ENCODE measurements around the gene STARD3NL.
A peak's percentile ranks its signal among the peaks of the same experiment; 100 is the strongest.
"Not testable (repeated sequence)": the region's sequence is repeated elsewhere in the genome, so short reads cannot be mapped to it uniquely, and the experiment has no call there.

STARD3NL gene

DNA sequence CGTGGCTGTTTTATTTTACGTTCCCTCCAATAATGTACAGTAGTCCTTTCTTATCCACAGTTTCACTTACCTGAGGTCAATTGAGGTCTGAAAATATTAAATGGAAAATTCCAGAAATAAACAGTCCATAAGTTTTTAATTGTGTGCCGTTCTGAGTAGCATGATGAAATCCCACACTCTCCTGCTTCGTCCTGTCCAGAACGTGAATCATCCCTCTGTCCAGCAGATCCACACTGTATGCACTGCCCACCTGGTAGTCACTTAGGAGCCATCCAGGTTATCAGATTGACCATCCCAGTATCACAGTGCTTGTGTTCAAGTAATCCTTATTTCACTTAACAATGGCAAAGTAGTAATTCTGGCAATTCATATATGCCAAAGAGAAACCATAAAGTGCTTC is 46.3 kb downstream of the STARD3NL start:
- no peak for DNase-seq

DNA sequence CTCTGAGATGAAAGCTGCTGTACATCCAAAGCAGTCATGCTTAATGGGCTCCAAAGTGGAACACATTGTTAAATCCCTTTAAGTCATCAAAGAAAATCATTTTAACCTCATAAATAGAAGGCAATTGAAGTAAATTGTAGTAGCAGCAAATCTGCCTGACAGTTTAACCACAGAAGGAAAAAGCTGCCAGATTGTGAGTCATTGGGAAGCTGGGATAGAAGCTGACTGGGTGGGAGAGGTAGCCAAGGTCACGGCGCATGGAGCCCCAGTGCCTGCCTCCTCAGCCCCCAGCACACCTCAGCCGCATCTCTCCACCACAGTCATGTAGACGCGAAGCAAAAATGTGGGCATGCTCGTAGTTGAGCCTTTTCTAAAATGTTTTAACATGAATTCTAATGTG is 51.3 kb downstream of the STARD3NL start:
- no peak for DNase-seq

DNA sequence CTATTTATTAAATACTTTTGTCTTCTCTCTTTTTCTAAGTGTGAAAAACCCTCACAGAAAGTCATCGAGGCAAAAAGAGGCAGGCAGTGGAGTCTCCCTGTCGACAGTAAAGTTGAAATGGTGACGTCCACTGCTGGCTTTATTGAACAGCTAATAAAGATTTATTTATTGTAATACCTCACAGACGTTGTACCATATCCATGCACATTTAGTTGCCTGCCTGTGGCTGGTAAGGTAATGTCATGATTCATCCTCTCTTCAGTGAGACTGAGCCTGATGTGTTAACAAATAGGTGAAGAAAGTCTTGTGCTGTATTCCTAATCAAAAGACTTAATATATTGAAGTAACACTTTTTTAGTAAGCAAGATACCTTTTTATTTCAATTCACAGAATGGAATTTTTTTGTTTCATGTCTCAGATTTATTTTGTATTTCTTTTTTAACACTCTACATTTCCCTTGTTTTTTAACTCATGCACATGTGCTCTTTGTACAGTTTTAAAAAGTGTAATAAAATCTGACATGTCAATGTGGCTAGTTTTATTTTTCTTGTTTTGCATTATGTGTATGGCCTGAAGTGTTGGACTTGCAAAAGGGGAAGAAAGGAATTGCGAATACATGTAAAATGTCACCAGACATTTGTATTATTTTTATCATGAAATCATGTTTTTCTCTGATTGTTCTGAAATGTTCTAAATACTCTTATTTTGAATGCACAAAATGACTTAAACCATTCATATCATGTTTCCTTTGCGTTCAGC is 52.0 kb downstream of the STARD3NL start:
- DNase-seq, result no peak

DNA sequence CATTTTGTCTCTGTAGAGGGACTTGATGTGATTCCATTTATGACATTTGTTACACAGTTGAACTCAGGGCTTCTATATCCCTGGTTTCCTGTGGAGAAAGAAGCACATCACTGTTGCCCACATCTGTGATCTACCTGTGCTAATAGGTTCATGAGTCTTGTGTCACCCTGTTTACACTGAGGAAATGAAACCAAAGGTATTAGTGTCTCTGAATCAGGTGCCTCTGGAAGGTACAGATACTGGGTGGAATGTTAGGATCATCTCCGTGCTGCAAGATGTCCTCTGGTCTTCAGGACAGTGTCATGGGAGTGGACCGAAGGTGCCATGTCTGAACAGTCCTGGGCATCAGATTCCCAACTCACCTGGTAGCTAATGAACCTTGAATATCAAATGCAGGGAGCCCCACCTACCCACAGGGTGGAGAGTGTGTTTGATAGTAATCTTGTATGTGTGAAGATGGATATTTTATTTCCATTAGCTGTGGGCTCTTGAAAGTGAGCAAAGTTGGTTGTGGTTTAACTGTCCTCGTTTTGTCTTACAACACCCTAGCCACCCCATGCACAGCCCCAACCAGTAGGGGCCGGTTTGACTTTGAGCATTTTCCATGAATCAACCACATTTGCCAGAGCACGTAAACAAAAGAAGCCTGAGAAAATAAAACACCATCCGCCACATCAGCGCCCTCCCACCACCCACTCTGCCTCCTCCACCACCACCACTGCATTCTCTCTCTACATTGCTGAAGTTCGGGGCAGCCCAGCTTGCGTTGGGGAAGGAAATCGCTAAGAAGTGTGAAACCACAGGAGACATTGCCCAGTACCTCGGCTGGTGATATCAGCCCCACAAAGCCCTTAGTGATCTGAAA is 54.7 kb downstream of the STARD3NL start:
- peak; percentile 66 for DNase-seq

DNA sequence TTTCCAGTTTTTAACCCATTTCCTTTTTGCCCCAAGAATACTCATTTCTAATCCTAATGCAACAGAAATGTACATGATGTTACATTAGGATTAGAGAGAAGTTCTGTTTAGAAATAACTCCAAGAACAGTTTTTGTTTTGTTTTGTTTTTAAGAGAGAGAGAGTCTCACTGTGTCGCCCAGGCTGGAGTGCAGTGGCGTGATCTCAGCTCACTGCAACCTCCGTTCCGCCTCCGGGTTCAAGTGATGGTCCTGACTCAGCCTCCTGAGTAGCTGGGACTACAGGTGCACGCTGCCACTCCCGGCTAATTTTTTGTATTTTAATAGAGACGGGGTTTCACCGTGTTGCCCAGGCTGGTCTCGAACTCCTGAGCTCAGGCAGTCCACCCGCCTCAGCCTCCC is 56.7 kb downstream of the STARD3NL start:
- not testable (repeated sequence) for DNase-seq

DNA sequence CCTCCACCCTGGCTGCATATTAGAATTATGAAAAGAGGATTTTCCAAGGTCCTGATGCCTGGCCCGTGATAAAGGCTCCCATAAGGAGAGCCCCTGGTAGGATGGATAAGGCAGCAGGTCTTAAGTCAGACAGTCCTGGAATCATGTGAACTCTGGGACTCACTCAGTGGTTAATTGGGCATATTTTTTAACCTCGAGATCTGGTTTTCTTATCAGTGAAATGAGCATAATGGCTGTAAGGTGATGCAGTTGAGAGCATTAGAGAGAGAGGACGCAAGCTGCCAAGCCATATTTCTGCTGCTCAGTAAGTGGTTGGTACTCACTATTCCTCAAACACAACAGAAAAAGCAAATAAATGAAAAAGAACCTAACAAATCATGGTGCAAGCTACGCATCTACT is 57.6 kb downstream of the STARD3NL start:
- no peak for DNase-seq

DNA sequence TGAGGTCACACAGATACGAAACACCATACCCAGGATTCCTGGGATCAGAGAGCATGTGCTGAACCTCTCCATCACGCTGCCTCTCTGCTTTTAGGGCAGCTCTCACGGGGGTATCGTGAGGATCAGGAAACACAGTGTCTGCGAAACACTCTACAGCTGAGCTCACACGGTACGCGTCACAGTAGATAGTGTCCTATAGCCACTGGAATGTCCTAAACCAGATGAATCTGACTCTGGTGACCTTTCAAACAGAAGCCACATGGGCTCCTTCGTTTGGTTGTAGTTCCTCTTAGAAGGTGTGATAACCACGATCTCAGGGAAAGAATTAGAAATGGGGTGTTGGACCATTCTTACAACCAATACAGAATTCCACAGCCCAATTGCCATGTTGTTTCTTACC is 61.1 kb downstream of the STARD3NL start:
- not testable (repeated sequence) for DNase-seq

DNA sequence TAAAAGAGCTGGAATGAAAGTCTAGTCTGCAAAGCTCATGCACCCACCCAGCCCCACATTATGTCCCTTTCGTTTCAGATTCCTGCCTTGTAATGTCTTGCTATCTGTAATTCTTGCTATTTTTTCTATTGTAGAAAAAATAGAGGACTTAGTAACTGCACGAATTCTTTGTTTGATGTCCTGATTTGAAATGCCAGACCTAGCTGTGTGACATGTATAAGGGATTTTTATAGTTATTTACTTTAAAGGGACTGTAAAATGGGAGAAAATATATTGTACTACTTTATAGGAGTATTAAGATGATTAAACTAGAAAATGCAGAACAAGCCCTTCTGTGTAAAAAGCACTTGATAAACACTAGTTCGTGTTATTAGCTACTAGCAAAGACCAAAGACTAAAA is 63.0 kb downstream of the STARD3NL start:
- no peak for DNase-seq

DNA sequence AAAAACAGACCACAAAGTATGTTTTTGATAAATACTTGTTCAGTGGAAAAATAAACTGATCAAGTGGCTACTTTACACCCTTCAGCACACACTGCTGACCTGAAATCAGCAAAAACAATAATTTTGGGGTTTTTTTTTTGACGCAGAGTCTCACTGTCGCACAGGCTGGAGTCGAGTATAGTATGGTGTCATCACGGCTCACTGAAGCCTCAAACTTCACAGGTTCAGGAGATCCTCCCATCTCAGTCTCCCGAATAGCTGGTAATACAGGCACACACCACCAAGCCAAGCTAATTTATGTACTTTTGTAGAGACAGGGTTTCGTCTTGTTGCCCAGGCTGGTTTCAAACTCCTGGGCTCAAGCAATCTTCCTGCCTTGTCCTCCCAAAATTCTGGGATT is 64.8 kb downstream of the STARD3NL start:
- DNase-seq, result no peak

DNA sequence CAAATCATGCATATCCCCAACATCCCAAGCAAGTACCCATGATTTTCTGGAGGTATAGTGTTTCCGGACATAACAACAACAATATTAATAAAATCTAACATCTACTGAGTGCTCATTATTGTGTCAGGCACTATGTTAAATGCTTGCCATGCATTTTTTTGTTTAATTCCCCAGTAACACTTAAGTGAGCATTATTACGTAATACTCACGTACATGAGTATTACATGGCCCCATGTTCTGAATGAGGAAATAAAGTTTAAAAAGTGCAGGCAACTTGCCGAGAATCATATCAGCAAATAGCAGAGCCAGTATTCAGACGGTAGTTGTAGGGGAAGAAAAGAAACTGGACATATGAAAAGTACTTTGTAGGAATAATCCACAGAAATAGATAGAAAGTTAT is 65.3 kb downstream of the STARD3NL start:
- DNase-seq, result not testable (repeated sequence)

DNA sequence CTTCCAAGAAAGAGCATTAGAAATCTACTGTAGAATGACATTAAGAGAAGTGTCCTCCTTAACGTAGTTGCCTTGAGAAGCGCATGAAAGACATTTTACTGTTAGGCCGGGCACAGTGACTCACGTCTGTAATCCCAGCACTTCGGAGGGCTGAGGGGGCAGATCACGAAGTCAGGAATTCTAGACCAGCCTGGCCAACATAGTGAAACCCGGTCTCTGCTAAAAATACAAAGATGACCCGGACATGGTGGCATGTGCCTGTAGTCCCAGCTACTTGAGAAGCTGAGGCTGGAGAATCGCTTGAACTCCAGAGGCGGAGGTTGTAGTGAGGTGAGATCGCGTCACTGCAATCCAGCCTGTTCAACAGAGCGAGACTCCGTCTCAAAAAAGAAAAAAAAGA is 66.5 kb downstream of the STARD3NL start:
- no peak for DNase-seq

DNA sequence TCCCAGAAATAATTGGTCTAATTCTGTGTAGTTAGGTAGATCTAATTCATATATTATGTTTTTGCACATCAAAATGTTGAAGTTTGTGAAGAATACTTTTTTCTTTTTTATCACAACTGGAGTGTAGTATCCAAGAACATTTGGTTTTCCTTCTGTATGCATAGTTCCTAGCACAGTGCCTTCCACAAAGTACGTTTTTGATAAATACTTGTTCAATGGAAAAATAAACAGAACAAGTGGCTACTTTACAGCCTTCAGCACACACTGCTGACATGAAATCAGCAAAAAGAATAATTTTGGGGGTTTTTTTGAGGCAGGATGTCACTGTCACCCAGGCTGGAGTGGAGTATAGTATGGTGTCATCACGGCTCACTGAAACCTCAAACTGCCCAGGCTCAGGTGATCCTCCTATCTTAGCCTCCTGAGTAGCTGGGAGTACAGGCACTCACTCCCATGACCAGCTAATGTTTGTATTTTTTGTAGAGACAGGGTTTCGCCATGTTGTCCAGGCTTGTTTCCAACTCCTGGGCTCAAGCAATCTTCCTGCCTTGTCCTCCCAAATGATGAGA is 67.4 kb downstream of the STARD3NL start:
- no peak for DNase-seq

DNA sequence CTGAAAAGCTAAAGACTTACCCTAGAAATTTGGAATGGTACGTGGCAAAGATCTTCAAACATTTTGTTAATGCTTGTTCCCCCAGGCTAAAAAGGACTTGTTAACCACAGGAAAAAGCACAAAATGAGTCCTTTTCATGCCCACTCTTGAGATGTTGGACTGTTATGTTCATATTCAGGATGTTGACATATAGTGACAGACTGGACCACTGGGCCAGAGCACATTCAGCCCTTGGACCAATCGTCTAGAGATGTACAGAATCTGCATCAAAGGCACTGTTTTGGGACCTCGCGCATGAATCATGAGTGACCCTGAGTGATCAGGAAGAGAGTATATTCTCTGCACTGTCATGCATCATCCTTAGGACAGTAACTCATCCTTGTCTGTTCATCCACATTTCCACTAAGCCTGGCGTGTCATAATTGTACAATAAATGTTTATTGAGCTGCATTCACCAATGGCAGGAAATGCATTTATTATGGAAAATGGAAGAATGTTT is 70.1 kb downstream of the STARD3NL start:
- no peak for DNase-seq

DNA sequence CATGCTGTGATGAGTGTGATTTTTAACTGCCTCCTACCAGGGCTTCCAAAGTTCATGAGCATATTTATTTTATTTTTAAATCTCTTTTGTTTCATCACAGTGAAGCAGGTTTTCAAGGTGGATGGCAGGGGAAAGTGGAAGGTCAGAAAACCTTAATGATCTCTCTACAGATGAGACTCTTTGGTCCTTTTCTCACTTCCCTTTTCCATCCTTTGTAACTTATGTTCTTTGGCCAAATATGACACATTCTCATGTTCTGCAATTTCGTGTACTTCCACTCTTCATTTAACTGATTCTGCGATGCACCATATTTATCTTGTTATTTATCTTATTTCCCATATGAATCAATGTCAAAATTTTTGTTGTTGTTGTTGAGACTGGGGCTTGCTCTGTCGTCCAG is 71.8 kb downstream of the STARD3NL start:
- DNase-seq, result not testable (repeated sequence)

DNA sequence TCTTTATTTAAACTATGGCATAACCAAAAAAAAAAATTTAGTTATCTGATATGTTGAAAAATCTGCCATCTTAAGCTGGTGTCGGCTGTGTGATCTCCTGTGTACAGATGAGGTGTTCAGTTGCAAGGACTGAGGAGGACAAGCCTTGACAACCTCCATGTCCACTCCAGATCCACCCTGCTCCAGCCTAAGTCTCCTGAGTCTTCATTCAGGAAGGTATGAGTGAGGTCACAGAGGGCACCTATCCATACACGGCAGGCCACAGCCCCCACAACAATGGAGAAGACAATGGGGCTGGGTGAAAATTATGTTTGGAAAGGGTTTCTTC is 79.3 kb downstream of the STARD3NL start:
- no peak for DNase-seq

DNA sequence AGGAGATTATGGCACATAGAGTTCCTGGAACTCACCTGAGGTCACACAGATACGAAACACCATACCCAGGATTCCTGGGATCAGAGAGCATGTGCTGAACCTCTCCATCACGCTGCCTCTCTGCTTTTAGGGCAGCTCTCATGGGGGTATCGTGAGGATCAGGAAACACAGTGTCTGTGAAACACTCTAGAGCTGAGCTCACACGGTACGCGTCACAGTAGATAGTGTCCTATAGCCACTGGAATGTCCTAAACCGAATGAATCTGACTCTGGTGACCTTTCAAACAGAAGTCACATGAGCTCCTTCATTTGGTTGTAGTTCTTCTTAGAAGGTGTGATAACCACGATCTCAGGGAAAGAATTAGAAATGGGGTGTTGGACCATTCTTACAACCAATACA is 81.1 kb downstream of the STARD3NL start:
- DNase-seq, result not testable (repeated sequence)

DNA sequence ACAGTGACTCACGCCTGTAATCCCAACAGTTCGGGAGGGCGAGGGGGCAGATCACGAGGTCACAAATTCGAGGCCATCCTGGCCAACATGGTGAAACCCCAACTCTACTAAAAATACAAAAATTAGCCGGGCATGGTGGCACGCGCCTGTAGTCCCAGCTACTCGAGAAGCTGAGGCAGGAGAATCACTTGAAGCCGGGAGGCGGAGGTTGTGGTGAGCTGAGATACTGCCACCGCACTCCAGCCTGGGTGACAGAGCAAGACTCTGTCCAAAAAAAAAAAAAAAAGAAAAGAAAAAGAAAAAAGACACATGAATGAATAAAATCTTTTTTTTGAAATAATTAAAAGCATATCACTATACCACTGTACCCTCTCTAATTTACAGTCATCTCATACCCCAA is 83.6 kb downstream of the STARD3NL start:
- DNase-seq, result not testable (repeated sequence)

DNA sequence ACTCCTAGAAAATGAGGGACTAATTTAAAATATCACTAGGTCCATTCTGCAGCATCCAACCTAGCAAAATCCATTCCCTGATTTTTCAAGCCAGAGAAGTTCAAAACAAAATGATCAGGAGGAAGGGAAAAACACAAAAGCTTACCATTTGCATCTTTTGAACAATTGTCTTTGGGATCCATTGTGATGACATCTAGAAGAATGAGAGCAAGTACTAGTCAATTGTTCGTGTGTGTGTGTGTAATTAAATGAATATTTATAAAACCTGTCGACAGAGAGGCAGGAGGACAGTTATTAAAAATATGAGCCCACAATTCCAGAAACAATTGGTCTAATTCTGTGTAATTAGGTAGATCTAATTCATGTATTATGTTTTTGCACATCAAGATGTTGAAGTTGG is 84.0 kb downstream of the STARD3NL start:
- not testable (repeated sequence) for DNase-seq

DNA sequence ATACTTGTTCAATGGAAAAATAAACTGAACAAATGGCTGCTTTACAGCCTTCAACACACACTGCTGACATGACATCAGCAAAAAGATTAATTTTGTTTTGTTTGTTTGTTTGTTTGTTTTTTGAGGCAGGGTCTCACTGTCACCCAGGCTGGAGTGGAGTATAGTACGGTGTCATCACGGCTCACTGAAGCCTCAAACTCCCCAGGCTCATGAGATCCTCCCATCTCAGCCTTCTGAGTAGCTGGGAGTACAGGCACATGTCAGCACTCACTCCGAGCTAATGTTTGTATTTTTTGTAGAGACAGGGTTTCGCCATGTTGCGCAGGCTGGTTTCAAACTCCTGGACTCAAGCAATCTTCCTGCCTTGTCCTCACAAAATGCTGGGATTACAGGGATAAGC is 84.5 kb downstream of the STARD3NL start:
- no peak for DNase-seq

DNA sequence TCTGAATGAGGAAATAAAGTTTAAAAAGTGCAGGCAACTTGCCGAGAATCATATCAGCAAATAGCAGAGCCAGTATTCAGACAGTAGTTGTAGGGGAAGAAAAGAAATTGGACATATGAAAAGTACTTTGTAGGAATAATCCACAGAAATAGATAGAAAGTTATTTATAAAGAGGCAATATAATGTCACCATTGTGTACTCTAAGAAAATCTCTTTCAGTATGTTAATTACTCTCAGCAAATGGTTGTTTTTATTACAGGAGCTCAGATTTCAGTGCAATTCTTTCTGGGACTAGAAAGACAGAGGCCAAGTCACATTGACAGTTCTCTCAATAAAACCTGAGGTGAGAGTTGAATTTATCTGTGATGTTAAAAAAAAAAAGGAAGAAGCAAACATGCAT is 85.2 kb downstream of the STARD3NL start:
- not testable (repeated sequence) for DNase-seq

DNA sequence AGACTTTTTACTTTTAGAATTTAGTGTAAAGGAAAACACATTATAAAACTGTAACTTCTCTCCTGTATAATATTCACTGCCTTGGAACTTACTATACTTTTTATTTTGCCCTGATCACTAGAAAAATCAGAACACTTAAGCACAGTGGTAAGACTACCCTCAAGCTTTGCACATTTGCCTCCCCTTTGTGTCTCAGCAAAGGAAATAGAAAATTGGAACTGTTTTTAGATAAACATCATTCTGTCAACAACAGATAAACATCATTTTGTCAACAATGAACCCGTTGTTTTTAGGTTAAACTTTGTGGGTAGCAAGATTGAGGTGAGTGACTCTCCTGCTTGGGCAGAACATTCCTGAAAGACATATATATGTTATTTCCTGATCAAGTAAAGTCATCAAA is 86.6 kb downstream of the STARD3NL start:
- not testable (repeated sequence) for DNase-seq

DNA sequence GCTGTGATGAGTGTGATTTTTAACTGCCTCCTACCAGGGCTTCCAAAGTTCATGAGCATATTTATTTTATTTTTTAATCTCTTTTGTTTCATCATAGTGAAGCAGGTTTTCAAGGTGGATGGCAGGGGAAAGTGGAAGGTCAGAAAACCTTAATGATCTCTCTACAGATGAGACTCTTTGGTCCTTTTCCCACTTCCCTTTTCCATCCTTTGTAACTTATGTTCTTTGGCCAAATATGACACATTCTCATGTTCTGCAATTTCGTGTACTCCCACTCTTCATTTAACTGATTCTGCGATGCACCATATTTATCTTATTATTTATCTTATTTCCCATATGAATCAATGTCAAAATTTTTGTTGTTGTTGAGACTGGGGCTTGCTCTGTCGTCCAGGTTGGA is 87.9 kb downstream of the STARD3NL start:
- not testable (repeated sequence) for DNase-seq

DNA sequence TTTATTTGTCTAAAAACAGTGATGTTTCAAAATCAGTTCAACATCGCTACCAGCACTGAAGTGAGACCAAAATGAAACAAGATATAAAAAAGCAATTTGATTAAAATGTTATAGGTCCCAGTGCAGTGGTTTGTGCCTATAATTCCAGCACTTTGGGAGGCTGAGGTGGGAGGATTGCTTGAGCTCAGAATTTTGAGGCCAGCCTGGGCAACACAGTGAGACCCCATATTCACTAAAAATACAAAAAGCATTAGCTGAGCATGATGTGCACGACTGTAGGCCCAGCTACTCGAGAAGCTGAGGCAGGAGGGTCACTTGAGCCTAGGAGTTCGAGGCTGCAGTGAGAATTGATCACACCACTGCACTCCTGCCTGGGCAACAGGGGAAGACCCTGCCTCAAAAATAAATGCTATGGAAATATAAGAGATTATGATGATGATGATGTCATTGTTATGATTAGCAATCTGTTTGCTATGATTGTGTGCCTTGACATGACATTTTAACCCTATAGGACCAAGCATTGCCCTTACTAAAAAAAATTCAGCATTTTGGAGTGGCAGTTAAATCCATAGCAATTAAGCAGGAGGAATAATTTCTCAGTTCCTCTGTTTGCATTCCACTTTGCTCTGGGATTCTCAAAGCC is 91.8 kb downstream of the STARD3NL start:
- DNase-seq, result not testable (repeated sequence)

All from activated effector memory CD4-positive, alpha-beta T cell treated with Interleukin-2 at 50 U/mL for 16 hours (primary cell).